ENCODE data around the gene ZNG1B.
"Not testable (repeated sequence)": the region's sequence is repeated elsewhere in the genome, so short reads cannot be mapped to it uniquely, and the experiment has no call there.

Gene ZNG1B

DNA sequence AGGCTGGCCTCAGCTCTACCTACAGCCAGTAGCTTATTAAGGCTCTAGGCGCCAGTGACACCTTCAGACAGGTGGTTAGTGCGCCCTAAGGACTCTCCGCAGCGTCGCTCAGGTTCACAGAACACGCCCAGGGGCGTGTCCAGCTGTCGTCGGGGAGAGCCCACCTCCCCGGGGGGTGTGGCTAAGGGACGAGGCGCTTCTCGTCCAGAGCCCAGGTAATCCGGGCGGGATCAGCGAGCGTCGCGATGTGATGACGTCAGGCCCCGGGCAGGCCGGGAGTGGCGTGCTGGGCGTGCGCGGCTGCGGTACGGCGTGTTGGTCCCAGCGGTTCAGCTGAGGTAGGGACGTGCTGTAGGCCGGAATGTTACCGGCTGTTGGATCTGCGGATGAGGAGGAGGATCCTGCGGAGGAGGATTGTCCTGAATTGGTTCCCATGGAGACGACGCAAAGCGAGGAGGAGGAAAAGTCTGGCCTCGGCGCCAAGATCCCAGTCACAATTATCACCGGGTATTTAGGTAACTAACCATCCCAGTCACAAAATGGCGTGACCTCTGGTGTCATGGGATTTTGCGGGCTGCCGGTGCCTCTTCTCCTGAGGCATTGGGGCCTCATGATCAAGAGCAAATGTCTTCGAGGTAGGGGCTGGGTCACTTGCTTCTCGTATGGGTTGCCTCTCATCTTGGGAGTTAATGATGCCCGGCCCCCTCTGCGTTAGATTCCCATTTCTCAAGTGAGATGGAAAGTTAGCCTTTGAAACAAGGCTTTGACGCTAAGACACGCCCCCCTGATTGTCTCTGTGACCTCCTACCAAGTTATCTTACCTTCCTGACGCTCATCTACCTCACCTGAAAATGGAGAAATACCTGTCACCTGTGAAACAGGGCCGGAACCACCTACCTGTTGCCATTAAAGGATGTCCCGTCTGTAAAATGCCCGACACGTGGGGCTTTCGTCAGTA, at the start of gene ZNG1B:
TSS of gene ZNG1B (plus strand) at position 184 of the 958 bp plus-strand sequence. CDS start at position 362, 178 bp downstream.
- not testable (repeated sequence) for H3K36me3 ChIP-seq (ENCODE audit: insufficient read depth, low read length); H3K9me3 ChIP-seq (ENCODE audit: control insufficient read depth, insufficient read depth, low read length); H3K4me1 ChIP-seq (ENCODE audit: insufficient read depth, low read length)
- peak within 1 kb of the TSS; percentile 58; the same call in 1 of the 2 replicates for H3K9ac ChIP-seq (ENCODE audit: low read depth, low read length)

DNA sequence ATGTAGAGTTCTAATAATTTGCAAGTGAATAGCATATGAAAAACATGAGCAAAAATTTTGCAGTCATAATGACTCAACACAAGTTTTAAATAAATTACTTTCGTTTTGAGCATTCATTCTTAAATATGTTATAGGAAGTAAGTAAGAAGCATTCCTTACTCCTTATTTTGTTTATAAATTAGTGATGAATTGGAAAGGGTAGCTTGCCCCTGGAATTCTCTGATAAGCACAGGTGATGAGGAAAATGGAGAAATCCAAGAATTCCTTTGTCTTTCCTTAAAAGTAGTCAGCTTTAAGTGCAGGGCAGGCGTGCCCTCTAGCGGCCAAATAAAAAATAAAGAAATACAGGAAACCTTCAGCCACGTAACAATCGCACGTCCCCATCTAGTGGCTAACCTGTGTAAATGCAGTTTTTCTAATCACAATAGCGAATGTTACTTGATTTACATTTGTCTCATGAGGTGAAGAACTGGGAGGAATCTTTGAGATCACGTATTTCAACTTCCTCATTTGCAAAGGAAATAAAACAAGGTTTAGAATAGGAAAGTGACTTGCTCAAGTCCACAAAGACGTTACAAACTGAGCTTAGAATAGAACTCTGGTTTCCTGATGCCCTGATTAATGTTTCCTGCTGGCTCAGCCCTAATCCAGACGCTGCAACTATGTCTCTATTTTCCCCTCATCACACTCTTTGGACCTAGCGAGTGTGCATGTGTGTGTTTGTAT, 47.2 kb upstream of the ZNG1B start:
- Histone ChIP-seq H3K36me3 (ENCODE audit: insufficient read depth, low read length) (no peaks in the 10 kb centered on the region), H3K4me1 (ENCODE audit: insufficient read depth, low read length) (no peaks in the 10 kb centered on the region), H3K9ac (ENCODE audit: low read depth, low read length) (no peak overlapping the region), H3K9me3 (ENCODE audit: control insufficient read depth, insufficient read depth, low read length) (peaks cover 3% of the 10 kb centered on the region; the same call in 1 of the 2 replicates)

DNA sequence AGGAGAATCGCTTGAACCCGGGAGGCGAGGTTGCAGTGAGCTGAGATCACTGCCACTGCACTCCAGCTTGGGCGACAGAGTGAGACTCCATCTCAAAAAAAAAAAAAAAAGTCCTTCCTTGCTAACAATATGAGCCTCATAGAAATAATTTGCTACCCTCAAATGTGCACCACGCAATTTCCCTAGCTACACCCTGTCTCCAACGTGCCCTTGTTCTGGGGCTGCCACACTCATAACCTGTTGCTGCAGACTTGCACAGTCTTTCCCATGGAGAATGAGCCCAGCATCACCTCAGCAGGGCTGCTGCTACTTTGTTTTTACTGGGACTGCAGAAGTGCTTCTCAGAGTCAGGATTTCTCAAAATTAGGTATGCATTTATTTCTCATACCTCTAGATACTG, 46.4 kb upstream of the ZNG1B start:
- no peak overlapping the region for H3K9ac ChIP-seq (ENCODE audit: low read depth, low read length)
- peaks cover 3% of the 10 kb centered on the region; the same call in 1 of the 2 replicates for H3K9me3 ChIP-seq (ENCODE audit: control insufficient read depth, insufficient read depth, low read length)
- H3K4me1 ChIP-seq (ENCODE audit: insufficient read depth, low read length) = no peaks in the 10 kb centered on the region
- H3K36me3 ChIP-seq (ENCODE audit: insufficient read depth, low read length) = no peaks in the 10 kb centered on the region

DNA sequence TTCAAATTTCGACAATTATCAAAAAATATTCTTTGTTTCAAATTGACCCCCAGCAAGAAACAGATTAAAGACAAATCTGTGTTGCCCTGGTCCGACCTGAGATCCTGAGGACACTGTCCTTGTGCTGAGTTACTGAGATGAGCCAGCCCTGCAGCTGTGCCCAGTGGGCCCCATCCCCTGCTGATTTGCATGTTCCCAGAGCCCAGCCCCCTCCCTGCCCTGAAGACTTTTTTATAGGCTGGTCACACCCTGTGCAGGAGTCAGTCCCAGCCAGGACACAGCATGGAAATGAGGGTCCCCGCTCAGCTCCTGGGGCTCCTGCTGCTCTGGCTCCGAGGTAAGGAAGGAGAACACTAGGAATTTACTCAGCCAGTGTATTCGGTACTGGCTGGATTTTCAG, 31.4 kb upstream of the ZNG1B start:
- peaks cover 9% of the 10 kb centered on the region for H3K4me1 ChIP-seq (ENCODE audit: insufficient read depth, low read length)
- H3K36me3 ChIP-seq (ENCODE audit: insufficient read depth, low read length) = no peaks in the 10 kb centered on the region
- H3K9me3 ChIP-seq (ENCODE audit: control insufficient read depth, insufficient read depth, low read length) = no peaks in the 10 kb centered on the region
- H3K9ac ChIP-seq (ENCODE audit: low read depth, low read length) = no peak overlapping the region

DNA sequence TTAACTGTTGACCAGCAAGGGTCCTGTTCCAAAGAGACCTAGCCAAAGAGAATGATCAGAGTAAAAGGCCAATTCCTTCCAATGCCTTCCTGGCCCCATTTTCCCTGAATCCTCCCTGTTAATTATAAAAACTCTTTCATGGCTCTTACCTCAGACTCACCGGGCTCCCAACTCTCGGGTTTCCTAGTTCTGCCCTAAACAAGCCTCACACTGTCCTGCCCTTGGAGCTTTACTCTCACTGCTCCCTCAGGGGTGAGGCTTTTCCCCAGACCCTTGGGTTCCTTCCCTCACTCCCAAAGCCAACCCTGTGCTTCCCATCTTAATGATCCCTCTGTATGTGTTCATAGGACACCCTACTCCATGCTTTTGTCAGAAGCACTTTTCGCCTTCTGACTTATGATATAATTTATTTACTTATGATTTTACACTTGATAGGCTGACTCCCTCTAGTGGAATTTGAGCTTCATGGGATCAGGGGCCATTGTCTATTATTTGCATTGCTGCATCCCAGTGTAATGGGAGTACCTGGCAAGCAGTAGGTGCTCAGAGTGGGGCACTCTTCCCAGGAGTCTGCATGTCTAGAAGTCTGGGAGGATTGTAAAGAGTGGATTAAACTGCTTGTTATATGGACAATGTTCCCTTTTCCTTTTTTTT, 29.9 kb upstream of the ZNG1B start:
- Histone ChIP-seq H3K9ac (ENCODE audit: low read depth, low read length) (no peak overlapping the region), H3K9me3 (ENCODE audit: control insufficient read depth, insufficient read depth, low read length) (no peaks in the 10 kb centered on the region), H3K36me3 (ENCODE audit: insufficient read depth, low read length) (no peaks in the 10 kb centered on the region), H3K4me1 (ENCODE audit: insufficient read depth, low read length) (peaks cover 9% of the 10 kb centered on the region)

- not testable (repeated sequence) for H3K36me3 ChIP-seq (ENCODE audit: insufficient read depth, low read length); H3K9ac ChIP-seq (ENCODE audit: low read depth, low read length); H3K9me3 ChIP-seq (ENCODE audit: control insufficient read depth, insufficient read depth, low read length); H3K4me1 ChIP-seq (ENCODE audit: insufficient read depth, low read length)
These were observed 25.7 kb upstream of the ZNG1B start for GRCh38 chr2:113411725-113412352.

DNA sequence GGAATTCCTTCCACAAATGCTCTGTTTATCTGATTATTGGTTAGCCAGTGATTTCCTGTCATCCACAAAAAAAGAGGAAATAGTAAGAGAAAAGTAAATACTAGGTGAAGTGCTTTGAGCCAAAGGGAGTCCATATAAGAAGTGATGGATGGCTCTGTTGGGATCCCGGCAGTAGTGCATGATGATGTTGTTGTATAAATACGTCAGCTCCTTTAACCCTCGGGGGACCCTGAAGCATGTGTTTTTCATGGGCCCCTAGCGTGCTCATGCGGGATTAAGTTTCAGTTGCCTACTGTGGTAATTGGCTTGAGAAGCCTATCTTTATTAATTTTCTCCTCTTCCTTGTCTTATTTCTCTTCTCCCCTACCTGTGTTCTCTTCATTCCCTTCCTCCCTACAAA, 24.7 kb upstream of the ZNG1B start:
- H3K9ac ChIP-seq (ENCODE audit: low read depth, low read length); H3K4me1 ChIP-seq (ENCODE audit: insufficient read depth, low read length); H3K9me3 ChIP-seq (ENCODE audit: control insufficient read depth, insufficient read depth, low read length); H3K36me3 ChIP-seq (ENCODE audit: insufficient read depth, low read length): not testable (repeated sequence)

DNA sequence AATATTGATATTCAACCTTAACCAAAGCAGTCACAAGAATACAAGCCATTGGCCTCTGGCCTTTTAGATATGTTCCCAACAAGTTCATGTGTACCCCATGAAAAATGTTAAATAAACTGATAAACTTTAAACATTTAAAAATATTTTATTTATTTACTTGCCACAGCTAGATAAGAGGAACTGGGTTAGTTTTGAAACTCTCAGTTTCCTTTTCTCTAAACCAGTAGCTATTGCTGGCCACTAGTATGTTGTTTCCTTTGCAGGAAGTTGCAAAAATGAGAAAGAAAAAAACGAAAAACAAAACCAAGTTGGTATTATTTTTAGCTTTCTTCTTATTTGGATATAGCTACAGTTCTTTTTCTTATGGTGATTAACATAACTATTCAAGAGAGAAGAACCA, 5.7 kb upstream of the ZNG1B start:
- H3K9ac ChIP-seq (ENCODE audit: low read depth, low read length); H3K9me3 ChIP-seq (ENCODE audit: control insufficient read depth, insufficient read depth, low read length); H3K4me1 ChIP-seq (ENCODE audit: insufficient read depth, low read length); H3K36me3 ChIP-seq (ENCODE audit: insufficient read depth, low read length): not testable (repeated sequence)

DNA sequence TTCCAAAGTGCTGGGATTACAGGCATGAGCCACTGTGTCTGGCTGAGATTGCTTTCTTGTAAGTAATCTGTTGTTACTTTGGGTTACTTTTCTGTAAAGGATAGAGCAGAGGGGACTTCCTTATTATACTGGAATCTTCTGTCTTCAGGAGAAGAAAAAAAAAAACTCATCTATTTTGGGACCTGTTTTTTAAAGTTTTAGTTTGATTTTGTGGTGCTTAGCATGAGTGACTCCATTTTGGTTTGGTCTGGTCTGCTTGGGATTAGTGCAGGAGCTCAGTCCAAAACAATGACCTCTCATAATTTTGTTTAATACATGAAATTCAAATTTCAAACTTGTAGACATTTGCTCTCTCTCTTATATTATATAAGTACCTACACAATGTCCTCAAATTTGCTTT, 4.0 kb upstream of the ZNG1B start:
- not testable (repeated sequence) for H3K36me3 ChIP-seq (ENCODE audit: insufficient read depth, low read length); H3K4me1 ChIP-seq (ENCODE audit: insufficient read depth, low read length); H3K9ac ChIP-seq (ENCODE audit: low read depth, low read length)

DNA sequence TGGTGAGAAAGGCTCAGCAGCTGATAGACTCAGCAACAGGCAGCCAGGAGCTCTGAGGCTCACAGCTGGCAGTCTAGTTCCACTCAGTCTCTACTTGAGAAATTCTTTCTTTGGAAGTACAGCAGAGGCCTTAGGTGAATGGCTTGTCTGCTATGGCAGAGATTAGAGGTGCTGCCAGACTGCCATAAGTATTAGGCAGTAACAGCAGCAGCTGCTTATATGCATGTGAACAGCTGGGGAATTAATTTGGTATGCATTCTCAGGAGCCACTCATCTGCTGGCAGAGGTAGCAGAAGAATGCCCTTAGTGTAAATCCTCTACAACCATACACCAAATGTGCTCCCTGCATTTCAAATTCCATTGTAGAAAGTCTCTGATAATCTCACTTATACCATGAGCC, 28.3 kb downstream of the ZNG1B start:
- H3K9ac ChIP-seq (ENCODE audit: low read depth, low read length); H3K4me1 ChIP-seq (ENCODE audit: insufficient read depth, low read length); H3K9me3 ChIP-seq (ENCODE audit: control insufficient read depth, insufficient read depth, low read length); H3K36me3 ChIP-seq (ENCODE audit: insufficient read depth, low read length): not testable (repeated sequence)

More for the DNA sequence above, 4.0 kb upstream of the ZNG1B start:
- H3K9me3 ChIP-seq (ENCODE audit: control insufficient read depth, insufficient read depth, low read length) = not testable (repeated sequence)

DNA sequence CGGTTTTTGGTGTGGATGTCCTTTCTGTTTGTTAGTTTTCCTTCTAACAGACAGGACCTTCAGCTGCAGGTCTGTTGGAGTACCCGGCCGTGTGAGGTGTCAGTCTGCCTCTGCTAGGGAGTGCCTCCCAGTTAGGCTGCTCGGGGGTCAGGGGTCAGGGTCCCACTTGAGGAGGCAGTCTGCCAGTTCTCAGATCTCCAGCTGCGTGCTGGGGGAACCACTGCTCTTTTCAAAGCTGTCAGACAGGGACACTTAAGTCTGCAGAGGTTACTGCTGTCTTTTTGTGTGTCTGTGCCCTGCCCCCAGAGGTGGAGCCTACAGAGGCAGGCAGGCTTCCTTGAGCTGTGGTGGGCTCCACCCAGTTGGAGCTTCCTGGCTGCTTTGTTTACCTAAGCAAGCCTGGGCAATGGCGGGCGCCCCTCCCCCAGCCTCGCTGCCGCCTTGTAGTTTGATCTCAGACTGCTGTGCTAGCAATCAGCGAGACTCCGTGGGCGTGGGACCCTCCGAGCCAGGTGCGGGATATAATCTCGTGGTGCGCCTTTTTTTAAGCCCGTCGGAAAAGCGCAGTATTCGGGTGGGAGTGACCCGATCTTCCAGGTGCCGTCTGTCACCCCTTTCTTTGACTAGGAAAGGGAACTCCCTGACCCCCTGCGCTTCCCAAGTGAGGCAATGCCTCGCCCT, 39.3 kb downstream of the ZNG1B start:
- H3K4me1 ChIP-seq (ENCODE audit: insufficient read depth, low read length); H3K9ac ChIP-seq (ENCODE audit: low read depth, low read length); H3K36me3 ChIP-seq (ENCODE audit: insufficient read depth, low read length); H3K9me3 ChIP-seq (ENCODE audit: control insufficient read depth, insufficient read depth, low read length): not testable (repeated sequence)

DNA sequence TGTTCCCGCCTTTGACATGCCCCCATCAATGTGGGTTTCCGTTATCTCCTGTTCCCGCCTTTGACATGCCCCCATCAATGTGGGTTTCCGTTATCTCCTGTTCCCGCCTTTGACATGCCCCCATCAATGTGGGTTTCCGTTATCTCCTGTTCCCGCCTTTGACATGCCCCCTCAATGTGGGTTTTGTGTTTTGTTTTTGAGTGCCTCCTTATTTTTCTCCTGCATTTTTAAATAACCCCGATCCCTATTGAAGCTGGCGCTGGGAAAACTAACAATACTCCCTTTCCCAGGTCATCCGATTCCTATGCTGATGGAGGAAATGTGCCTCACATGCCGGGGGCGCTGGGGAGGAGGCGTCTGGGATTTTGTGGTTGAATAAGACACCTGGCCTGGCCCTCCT, 59.0 kb downstream of the ZNG1B start:
- not testable (repeated sequence) for H3K9ac ChIP-seq (ENCODE audit: low read depth, low read length); H3K4me1 ChIP-seq (ENCODE audit: insufficient read depth, low read length); H3K36me3 ChIP-seq (ENCODE audit: insufficient read depth, low read length); H3K9me3 ChIP-seq (ENCODE audit: control insufficient read depth, insufficient read depth, low read length)

GRCh38 chr2:113498365-113498764, 60.9 kb downstream of the ZNG1B start, which contains the start of gene FOXD4L1:
Gene FOXD4L1, plus strand, starts transcription at chr2:113498665. Its CDS starts 592 bp downstream, at chr2:113499257.
- H3K4me1 ChIP-seq (ENCODE audit: insufficient read depth, low read length); H3K9me3 ChIP-seq (ENCODE audit: control insufficient read depth, insufficient read depth, low read length); H3K36me3 ChIP-seq (ENCODE audit: insufficient read depth, low read length); H3K9ac ChIP-seq (ENCODE audit: low read depth, low read length): not testable (repeated sequence)

All from ES-I3 (cell line).